K562 (cell line): ENCODE measurements around the gene DHX35. TPM values are rescaled to one million over a fixed set of nuclear protein-coding genes. Genes with fewer than 3 reads are reported as not detected.
A peak's percentile ranks its signal among the peaks of the same experiment; 100 is the strongest.

Experiments used
- CSDE1 ChIP-seq, 2 experiments: fragments of 450-650 bp; IDR thresholded peaks; 2 replicates each; pipeline ENCODE4 v1.6.1; 2016; ENCODE audit warnings: mild to moderate bottlenecking in 1 of 2
- CXXC5 ChIP-seq: fragments of 250-450 bp; sonication (Bioruptor Pico); IDR thresholded peaks from 2 replicates; pipeline ENCODE4 v1.8.0; 2022; ENCODE audit warnings: inconsistent platforms, mild to moderate bottlenecking, moderate library complexity
- ETV5 ChIP-seq: sonication (generic); formaldehyde crosslinking; IDR thresholded peaks from 2 replicates; pipeline ENCODE4 v1.4.0; 2020; ENCODE audit warnings: low read depth, mild to moderate bottlenecking, missing genetic modification reagents
- EWSR1 ChIP-seq: fragments of 450-650 bp; IDR thresholded peaks from 2 replicates; pipeline ENCODE4 v1.6.1; 2018; ENCODE audit warnings: borderline replicate concordance, mild to moderate bottlenecking, low read depth, moderate library complexity; ENCODE audit not compliant: partially characterized antibody
- GABPB2 ChIP-seq: fragments of 250-450 bp; sonication (Bioruptor Pico); conservative IDR thresholded peaks from 2 replicates; pipeline ENCODE4 v1.5.1; 2021; ENCODE audit warnings: mild to moderate bottlenecking
- HLTF ChIP-seq: fragments of 450-650 bp; IDR thresholded peaks from 2 replicates; pipeline ENCODE4 v1.6.1; 2016
- PRMT5 ChIP-seq: sonication (generic); formaldehyde crosslinking; IDR thresholded peaks from 2 replicates; pipeline ENCODE4 v1.5.0; 2020; ENCODE audit warnings: missing genetic modification reagents
- RBM14 ChIP-seq: fragments of 200-400 bp; formaldehyde crosslinking; IDR thresholded peaks from 2 replicates; pipeline ENCODE4 v1.6.1; 2018; ENCODE audit warnings: low read depth, mild to moderate bottlenecking, low read length, moderate library complexity, borderline replicate concordance; ENCODE audit not compliant: insufficient read depth
- REST ChIP-seq, 2 experiments: fragments of 450-650 bp; formaldehyde crosslinking in 1 of 2; IDR thresholded peaks; 2 replicates each; pipeline versions ENCODE4 v1.4.0 to v1.6.1; 2014 to 2020; ENCODE audit warnings: mild to moderate bottlenecking in 2 of 2, borderline replicate concordance in 1 of 2, low read depth in 1 of 2
- RFX7 ChIP-seq: fragments of 250-450 bp; sonication (Bioruptor Pico); IDR thresholded peaks from 2 replicates; pipeline ENCODE4 v1.5.1; 2021; ENCODE audit warnings: mild to moderate bottlenecking
- XRCC5 ChIP-seq: fragments of 200-400 bp; formaldehyde crosslinking; IDR thresholded peaks from 2 replicates; pipeline ENCODE4 v1.6.1; 2017; ENCODE audit warnings: low read depth, mild to moderate bottlenecking, low read length
- ZBTB5 ChIP-seq: fragments of 450-650 bp; IDR thresholded peaks from 2 replicates; pipeline ENCODE4 v1.6.1; 2017; ENCODE audit warnings: antibody characterized with exemption
- ZNF12 ChIP-seq: sonication (generic); formaldehyde crosslinking; IDR thresholded peaks from 2 replicates; pipeline ENCODE4 v1.4.0; 2020; ENCODE audit warnings: mild to moderate bottlenecking, missing genetic modification reagents
- ZNF140 ChIP-seq: fragments of 250-450 bp; sonication (Bioruptor Pico); IDR thresholded peaks from 2 replicates; pipeline ENCODE4 v1.8.0; 2021; ENCODE audit warnings: moderate library complexity, mild to moderate bottlenecking, inconsistent platforms
- ZNF57 ChIP-seq: fragments of 450-650 bp; formaldehyde crosslinking; IDR thresholded peaks from 2 replicates; pipeline ENCODE4 v1.4.0; 2020; ENCODE audit warnings: mild to moderate bottlenecking, moderate library complexity
- polyA plus RNA-seq, 8 experiments: library from polyadenylated mRNA; depleted of rRNA in 4 of 8; stranded (reverse) in 5 of 8; unstranded in 3 of 8; fragments of >200 nt; fragmentation: Nextera tagmentation in 2 of 8; fragmentation: Illumina TruSeq in 1 of 8; extraction: Ambion mirVana in 2 of 8; extraction: Trizol in 1 of 8; gene quantifications; 2 replicates each; pipeline versions ENCODE4 v1.2.1 to v1.2.3, GENCODE V29; 2011 to 2014; ENCODE audit warnings: inconsistent platforms in 1 of 8, missing spikeins in 1 of 8
- total RNA-seq, 7 experiments: library from RNA; depleted of rRNA in 6 of 7; stranded (reverse); fragments of >200 nt in 6 of 7; fragmentation: Illumina TruSeq in 2 of 7; extraction: Trizol in 2 of 7; gene quantifications; 2 replicates each; pipeline versions ENCODE4 v1.2.1 to v1.2.3, GENCODE V29; 2011 to 2021; ENCODE audit warnings: low replicate concordance in 1 of 7
- TF ChIP-seq, protein P1 (sequence below): sonication (generic); formaldehyde crosslinking; IDR thresholded peaks from 2 replicates; pipeline ENCODE4 v1.8.1; 2022; ENCODE audit warnings: missing genetic modification reagents

DHX35 gene
- total and polyA plus RNA-seq, 9 of the 15 experiments (the other 6 are each of a cell fraction or from before 2014, with no cell fraction given): 6.5 to 25.6 (median 16.9) TPM

GRCh38 chr20:38962044-38962927 lies at the start of gene DHX35 (continued):
- TF ChIP-seq RBM14: no peak
- no peak for TF ChIP-seq ZBTB5
- TF ChIP-seq PRMT5 (CRISPR knock-in tag): no peak
- TF ChIP-seq ZNF12 (CRISPR knock-in tag): no peak
- no peak for TF ChIP-seq GABPB2
- no peak for TF ChIP-seq RFX7
- TF ChIP-seq HLTF: no peak; the same call in 1 of the 2 replicates
- no peak for TF ChIP-seq CSDE1 (IDR thresholded peaks at IDR 0.05)
- TF ChIP-seq ZNF140 (CRISPR knock-in tag): no peak
- TF ChIP-seq XRCC5: 0 out of 2 replicates have a peak, but pooled peaks have one; percentile 13
- no peak; the same call in none of the 2 replicates for TF ChIP-seq ETV5 (CRISPR knock-in tag)
- TF ChIP-seq EWSR1: no peak
- TF ChIP-seq, protein P1, sequence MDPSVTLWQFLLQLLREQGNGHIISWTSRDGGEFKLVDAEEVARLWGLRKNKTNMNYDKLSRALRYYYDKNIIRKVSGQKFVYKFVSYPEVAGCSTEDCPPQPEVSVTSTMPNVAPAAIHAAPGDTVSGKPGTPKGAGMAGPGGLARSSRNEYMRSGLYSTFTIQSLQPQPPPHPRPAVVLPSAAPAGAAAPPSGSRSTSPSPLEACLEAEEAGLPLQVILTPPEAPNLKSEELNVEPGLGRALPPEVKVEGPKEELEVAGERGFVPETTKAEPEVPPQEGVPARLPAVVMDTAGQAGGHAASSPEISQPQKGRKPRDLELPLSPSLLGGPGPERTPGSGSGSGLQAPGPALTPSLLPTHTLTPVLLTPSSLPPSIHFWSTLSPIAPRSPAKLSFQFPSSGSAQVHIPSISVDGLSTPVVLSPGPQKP: no peak
- TF ChIP-seq REST (IDR thresholded peaks at IDR 0.05; ENCODE audit: borderline replicate concordance): peak; percentile 97
- peak; percentile 4; the same call in 1 of the 2 replicates for TF ChIP-seq REST (CRISPR knock-in tag; IDR thresholded peaks at IDR 0.05; ENCODE audit: low read depth)
- peak; percentile 90 for TF ChIP-seq CXXC5 (CRISPR knock-in tag)
- TF ChIP-seq ZNF57 (CRISPR knock-in tag): no peak
